ENCODE results near the gene BRAT1. TPM values are rescaled to one million over a fixed set of nuclear protein-coding genes. Genes with fewer than 3 reads are reported as not detected.

BRAT1 gene
- 47.3 and 52.7 TPM in 2 replicates for total RNA-seq
- long read RNA-seq, partial matches to known transcripts, result 1 of 5 reads
- long read RNA-seq, other reads (novel, unspliced or antisense), result 2 of 5 reads

DNA sequence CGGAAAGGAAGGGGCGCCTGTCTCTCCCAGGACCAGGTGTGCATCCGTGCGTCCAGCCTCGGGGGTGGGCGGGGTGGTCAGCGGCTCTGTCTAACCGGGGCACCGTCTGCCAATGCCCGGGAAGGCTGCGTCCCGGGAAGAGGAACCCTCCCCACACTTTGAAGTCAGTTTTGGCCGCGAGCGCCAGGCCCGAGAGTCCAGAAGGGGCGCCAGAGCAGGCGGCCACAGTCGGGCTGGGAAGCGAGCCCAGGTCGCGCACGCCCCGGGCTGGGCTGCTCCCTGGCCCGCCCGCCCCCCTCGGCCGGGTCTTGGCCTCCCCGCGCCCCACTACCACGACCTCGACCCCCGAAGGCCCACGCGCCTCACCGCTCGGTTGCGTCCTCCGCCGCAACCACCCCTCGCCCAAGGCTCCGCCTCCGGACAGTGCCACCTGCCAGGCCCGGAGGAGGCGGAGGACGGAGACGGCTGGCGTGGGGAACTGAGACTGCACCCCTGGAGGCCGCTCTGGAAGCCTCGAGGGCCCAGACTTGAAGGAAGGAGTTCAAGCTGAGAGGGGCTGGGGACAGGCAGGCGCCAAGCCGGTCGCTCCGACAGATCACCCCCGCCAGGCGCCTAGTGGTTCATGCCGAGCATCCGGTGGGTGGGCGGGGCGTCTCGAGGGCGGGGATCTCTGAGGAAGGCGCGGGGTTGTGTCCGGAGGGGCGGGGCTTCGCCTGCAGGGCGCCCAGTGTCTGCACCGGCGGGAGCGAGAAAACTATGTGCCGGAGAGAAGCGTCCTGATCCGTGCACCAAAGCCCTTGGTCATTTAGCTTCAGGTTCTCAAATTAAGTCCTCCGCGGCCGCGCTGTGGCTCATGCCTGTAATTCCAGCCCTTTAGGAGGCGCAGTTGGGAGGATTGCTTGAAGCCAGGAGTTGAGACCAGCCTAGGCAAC lies at the start of gene BRAT1:
Gene BRAT1 (minus strand): TSS at position 404 of the 932 bp plus-strand sequence. CDS start 1,093 bp downstream, outside the sequence.
- H3K36me3 Mint-ChIP-seq (ENCODE audit: low read depth), result peaks cover 3% of the 10 kb centered on the region
- no peaks in the 10 kb centered on the region for H3K27me3 Mint-ChIP-seq (ENCODE audit: low read depth)
- peak within 1 kb of the TSS; percentile 98 for H3K4me3 Mint-ChIP-seq
- H3K9me3 Mint-ChIP-seq, result no peaks in the 10 kb centered on the region
- peaks cover 26% of the 10 kb centered on the region for H3K4me1 Mint-ChIP-seq
- peak; percentile 96 for DNase-seq (ENCODE audit: low read depth, low spot score)
- TF ChIP-seq, protein P1, sequence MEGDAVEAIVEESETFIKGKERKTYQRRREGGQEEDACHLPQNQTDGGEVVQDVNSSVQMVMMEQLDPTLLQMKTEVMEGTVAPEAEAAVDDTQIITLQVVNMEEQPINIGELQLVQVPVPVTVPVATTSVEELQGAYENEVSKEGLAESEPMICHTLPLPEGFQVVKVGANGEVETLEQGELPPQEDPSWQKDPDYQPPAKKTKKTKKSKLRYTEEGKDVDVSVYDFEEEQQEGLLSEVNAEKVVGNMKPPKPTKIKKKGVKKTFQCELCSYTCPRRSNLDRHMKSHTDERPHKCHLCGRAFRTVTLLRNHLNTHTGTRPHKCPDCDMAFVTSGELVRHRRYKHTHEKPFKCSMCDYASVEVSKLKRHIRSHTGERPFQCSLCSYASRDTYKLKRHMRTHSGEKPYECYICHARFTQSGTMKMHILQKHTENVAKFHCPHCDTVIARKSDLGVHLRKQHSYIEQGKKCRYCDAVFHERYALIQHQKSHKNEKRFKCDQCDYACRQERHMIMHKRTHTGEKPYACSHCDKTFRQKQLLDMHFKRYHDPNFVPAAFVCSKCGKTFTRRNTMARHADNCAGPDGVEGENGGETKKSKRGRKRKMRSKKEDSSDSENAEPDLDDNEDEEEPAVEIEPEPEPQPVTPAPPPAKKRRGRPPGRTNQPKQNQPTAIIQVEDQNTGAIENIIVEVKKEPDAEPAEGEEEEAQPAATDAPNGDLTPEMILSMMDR (conservative IDR thresholded peaks at IDR 0.05), result peak; percentile 63
- H3K27ac Mint-ChIP-seq (ENCODE audit: unreplicated experiment), result peak within 1 kb of the TSS; percentile 97

DNA sequence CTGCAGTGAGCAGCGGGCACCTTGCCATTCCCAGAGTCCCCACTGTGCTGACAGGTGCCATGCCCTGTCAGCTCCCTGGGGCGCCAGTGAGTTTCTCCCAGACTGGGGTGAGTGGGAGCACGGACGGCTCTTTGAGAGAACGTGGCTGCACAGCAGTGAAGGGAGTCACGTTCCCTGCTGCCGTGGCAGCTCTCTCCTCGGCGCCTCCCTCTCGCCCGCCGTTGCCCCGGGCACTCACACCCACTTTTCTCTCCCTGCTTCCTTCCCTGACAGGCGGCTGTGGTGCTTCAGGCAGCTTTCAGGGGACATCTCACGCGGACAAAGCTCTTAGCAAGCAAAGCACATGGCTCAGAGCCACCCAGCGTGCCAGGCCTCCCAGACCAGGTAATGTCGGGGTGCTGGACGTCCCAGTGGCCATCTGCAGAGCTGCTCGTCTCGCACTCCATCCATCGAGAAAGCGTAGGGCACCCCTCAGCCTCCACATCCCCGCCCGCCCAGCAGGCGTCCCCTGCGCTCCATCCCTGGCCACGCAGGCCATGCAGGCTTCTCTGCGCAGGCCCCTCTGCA lies 49.4 kb upstream of the BRAT1 start:
- Mint-ChIP-seq H3K4me1 (peaks cover 36% of the 10 kb centered on the region), H3K4me3 (no peak overlapping the region), H3K36me3 (ENCODE audit: low read depth) (peaks cover 3% of the 10 kb centered on the region), H3K27ac (ENCODE audit: unreplicated experiment) (peak overlapping the region; percentile 38), H3K27me3 (ENCODE audit: low read depth) (no peaks in the 10 kb centered on the region), H3K9me3 (no peaks in the 10 kb centered on the region)
- TF ChIP-seq, protein P1 (conservative IDR thresholded peaks at IDR 0.05), result no peak
- DNase-seq (ENCODE audit: low read depth, low spot score), result no peak

DNA sequence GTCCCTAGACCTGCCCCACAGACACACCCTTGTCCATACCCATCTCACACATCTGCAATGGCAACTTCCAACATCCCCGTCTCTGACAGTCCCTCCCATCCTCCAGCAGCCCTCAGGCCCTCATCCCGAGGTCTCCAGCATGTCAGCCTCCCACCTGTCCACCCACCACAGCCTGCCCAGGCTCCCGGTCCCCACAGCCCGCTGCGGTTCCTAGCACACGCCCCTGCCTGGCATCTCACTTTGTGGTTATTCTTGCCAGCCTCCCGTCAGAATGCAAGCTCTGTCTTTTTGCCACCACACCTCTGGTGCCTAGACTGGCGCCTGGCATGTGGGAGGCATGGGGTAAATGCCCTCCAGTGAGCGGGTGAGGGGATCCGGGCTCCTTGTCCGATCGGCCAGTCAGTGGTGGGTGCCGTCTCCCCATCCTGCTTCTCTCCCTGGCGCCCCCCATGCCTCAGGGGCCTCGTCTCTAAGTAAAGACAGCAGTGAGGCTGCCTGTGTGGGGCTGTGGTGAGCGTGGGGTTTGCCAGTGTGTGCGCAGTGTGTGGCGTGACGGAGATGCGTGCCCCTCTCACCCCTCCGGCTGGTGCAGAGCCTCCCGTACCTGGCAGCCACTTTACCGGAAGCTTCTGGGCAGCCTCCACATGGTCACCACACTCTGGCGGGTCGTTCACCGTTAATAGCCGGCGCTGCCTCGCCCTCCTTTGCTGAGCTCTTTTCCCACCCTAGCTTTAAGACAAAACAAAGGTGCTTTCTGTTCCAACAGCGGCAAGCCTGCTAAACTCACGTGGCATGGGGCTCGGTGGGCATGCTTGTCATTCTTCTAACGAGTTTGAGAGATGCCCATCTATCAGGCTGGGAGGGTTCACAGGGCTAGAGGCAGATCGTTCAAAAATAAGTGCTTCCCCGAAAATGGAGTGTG lies 48.0 kb upstream of the BRAT1 start:
- Mint-ChIP-seq H3K27me3 (ENCODE audit: low read depth) (no peaks in the 10 kb centered on the region), H3K4me1 (peaks cover 23% of the 10 kb centered on the region), H3K4me3 (no peak overlapping the region), H3K36me3 (ENCODE audit: low read depth) (peaks cover 7% of the 10 kb centered on the region), H3K9me3 (no peaks in the 10 kb centered on the region), H3K27ac (ENCODE audit: unreplicated experiment) (no peak overlapping the region)
- TF ChIP-seq, protein P1 (conservative IDR thresholded peaks at IDR 0.05), result no peak
- no peak for DNase-seq (ENCODE audit: low read depth, low spot score)

DNA sequence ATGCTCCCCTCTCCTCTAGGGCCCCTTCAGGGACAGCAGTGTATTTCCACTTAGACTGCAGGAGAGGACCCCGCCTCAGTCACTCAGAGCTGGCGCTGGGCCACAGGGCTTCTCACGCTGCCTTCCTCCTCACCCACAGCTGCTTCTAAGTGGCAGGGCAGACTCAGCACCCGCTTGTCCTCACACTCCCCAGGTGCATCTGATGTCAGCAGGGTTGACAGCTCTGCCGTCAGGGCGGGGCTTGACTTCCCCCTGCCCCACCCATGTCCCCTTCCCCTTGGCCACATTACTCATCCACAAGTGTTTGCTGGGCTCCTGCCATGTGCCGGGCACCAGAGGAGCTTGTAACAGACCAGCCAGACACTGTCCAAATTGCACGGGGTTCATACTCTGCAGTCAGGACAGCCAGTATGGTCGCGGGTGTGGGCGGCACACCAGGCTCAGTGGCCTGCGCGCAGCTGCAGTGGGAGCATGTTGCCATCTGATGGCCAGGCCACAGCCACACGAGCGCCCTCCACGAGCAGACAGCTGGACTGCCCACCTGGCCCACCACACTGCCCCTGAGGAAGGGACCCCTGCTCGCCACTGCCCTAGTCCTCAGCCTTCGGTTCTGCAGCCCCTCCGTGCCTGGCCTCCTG lies 47.2 kb upstream of the BRAT1 start:
- H3K4me1 Mint-ChIP-seq, result peaks cover 16% of the 10 kb centered on the region
- no peaks in the 10 kb centered on the region for H3K27me3 Mint-ChIP-seq (ENCODE audit: low read depth)
- no peak overlapping the region for H3K4me3 Mint-ChIP-seq
- H3K27ac Mint-ChIP-seq (ENCODE audit: unreplicated experiment), result peak overlapping the region; percentile 78
- H3K36me3 Mint-ChIP-seq (ENCODE audit: low read depth), result peaks cover 7% of the 10 kb centered on the region
- DNase-seq (ENCODE audit: low read depth, low spot score), result no peak
- TF ChIP-seq, protein P1 (conservative IDR thresholded peaks at IDR 0.05), result no peak
- no peaks in the 10 kb centered on the region for H3K9me3 Mint-ChIP-seq
